ENCODE measurements around the gene PLAAT5.
A peak's percentile ranks its signal among the peaks of the same experiment; 100 is the strongest.
"Not testable (repeated sequence)": the region's sequence is repeated elsewhere in the genome, so short reads cannot be mapped to it uniquely, and the experiment has no call there.

Gene PLAAT5

GRCh38 chr11:63490551-63491239 is at the start of gene PLAAT5:
Gene PLAAT5 (minus strand): TSS chr11:63491167. CDS start chr11:63491034, 133 bp downstream.
- intact Hi-C loops (cut with DNase I), result no loop called here
- peak in 7 of 10 donors; percentile 46 to 91 (median 57) for DNase-seq

- DNase-seq, result peak; percentile 55 to 95 (median 74)
- intact Hi-C loops (cut with DNase I), result no loop called here
Measured at GRCh38 chr11:63537293-63538101, 46.5 kb upstream of the PLAAT5 start.

- intact Hi-C loops (cut with DNase I), result no loop called here
- DNase-seq, result peak; percentile 29 to 88 (median 53)
Measured at GRCh38 chr11:63536669-63537292, 45.8 kb upstream of the PLAAT5 start, which contains the start of gene PLAAT4. Gene PLAAT4 (plus strand): TSS chr11:63536808. CDS start chr11:63536869, 61 bp downstream.

- intact Hi-C loops (cut with DNase I), result no loop called here
- no peak for DNase-seq
Measured at GRCh38 chr11:63535734-63536133, 44.8 kb upstream of the PLAAT5 start.

- intact Hi-C loops (cut with DNase I), result no loop called here
Measured at GRCh38 chr11:63534895-63535461, 44.0 kb upstream of the PLAAT5 start.

GRCh38 chr11:63534076-63534475 is 43.1 kb upstream of the PLAAT5 start:
- intact Hi-C loops (cut with DNase I), result no loop called here

More at GRCh38 chr11:63534895-63535461, 44.0 kb upstream of the PLAAT5 start:
- no peak for DNase-seq

GRCh38 chr11:63532799-63533475 is 42.0 kb upstream of the PLAAT5 start:
- intact Hi-C loops (cut with DNase I), result no loop called here
- no peak for DNase-seq

More at GRCh38 chr11:63534076-63534475, 43.1 kb upstream of the PLAAT5 start:
- no peak for DNase-seq

- no peak for DNase-seq
- intact Hi-C loops (cut with DNase I), result no loop called here
Measured at GRCh38 chr11:63532117-63532516, 41.1 kb upstream of the PLAAT5 start.

- DNase-seq, result not testable (repeated sequence)
Measured at GRCh38 chr11:63531074-63531792, 40.3 kb upstream of the PLAAT5 start.

GRCh38 chr11:63530021-63530420 is 39.1 kb upstream of the PLAAT5 start:
- intact Hi-C loops (cut with DNase I), result no loop called here
- peak in 3 of 10 donors; percentile 59 to 80 (median 59) for DNase-seq

More at GRCh38 chr11:63531074-63531792, 40.3 kb upstream of the PLAAT5 start:
- intact Hi-C loops (cut with DNase I), result not testable (repeated sequence)

- DNase-seq; intact Hi-C loops (cut with DNase I): not testable (repeated sequence)
Measured at GRCh38 chr11:63529373-63529772, 38.4 kb upstream of the PLAAT5 start.

GRCh38 chr11:63528729-63529278 is 37.8 kb upstream of the PLAAT5 start:
- intact Hi-C loops (cut with DNase I); DNase-seq: not testable (repeated sequence)

- DNase-seq; intact Hi-C loops (cut with DNase I): not testable (repeated sequence)
Measured at GRCh38 chr11:63528156-63528555, 37.2 kb upstream of the PLAAT5 start.

- no peak for DNase-seq
Measured at GRCh38 chr11:63527667-63528066, 36.7 kb upstream of the PLAAT5 start.

GRCh38 chr11:63523151-63523550 is 32.2 kb upstream of the PLAAT5 start:
- intact Hi-C loops (cut with DNase I), result no loop called here
- no peak for DNase-seq

More at GRCh38 chr11:63527667-63528066, 36.7 kb upstream of the PLAAT5 start:
- intact Hi-C loops (cut with DNase I), result no loop called here

- no peak for DNase-seq
- intact Hi-C loops (cut with DNase I), result no loop called here
Measured at GRCh38 chr11:63521896-63522295, 30.9 kb upstream of the PLAAT5 start.

- intact Hi-C loops (cut with DNase I), result no loop called here
- no peak for DNase-seq
Measured at GRCh38 chr11:63520606-63521170, 29.7 kb upstream of the PLAAT5 start.

GRCh38 chr11:63518548-63518947 is 27.6 kb upstream of the PLAAT5 start:
- no peak for DNase-seq
- intact Hi-C loops (cut with DNase I), result loop anchor here (10.0 kb wide), 1 partner anchor 86 kb away; no protein-coding TSS in a partner anchor

All from posterior cingulate gyrus (tissue), 11 donors.